ENCODE results near the gene RALGDS.

RALGDS gene

DNA sequence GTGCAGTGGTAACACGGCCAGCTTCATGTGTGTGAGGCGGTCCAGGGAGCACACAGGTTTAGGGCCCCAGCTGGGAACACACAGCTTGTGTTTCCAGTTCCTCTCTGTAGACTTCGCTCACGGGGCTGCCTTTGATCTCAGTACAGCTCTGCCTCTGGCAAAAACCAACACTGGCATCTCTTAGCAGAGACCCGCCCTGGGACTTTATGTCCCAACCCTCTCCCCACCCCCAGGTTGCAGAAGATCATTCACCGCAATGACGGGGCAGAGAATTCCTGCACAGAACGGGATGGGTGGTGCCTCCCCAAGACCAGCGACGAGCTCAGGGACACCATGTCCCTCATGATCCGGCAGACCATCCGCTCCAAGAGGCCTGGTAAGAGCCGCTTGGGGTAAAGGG is 64.5 kb downstream of the RALGDS start:
- no peak for DNase-seq (ENCODE audit: low read depth in 4 of 4, low spot score in 1 of 4)

- DNase-seq (ENCODE audit: low read depth in 4 of 4, low spot score in 1 of 4): no peak
Measured at GRCh38 chr9:133055788-133056420, 65.1 kb downstream of the RALGDS start.

DNA sequence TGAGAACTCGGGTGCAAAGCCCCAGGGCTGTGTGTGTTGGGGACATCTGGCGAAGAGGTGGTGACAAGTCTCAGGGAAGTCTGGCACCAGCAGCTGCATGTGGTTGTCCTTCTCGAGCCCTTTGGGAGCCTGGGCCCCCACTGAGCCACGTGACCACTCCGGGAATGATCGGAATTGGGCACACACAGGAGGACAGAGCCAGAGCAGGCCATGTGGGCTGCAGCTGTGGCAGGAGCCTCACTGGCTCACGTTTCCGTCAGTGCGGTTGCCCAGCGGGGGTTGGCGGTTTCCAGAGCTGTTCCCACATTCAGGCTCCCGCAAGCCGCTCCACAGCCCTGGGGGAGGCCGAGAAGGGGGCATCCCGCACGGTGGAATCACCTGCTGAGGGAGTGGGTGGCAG is 66.1 kb downstream of the RALGDS start:
- no peak for DNase-seq (ENCODE audit: low read depth in 4 of 4, low spot score in 1 of 4)

DNA sequence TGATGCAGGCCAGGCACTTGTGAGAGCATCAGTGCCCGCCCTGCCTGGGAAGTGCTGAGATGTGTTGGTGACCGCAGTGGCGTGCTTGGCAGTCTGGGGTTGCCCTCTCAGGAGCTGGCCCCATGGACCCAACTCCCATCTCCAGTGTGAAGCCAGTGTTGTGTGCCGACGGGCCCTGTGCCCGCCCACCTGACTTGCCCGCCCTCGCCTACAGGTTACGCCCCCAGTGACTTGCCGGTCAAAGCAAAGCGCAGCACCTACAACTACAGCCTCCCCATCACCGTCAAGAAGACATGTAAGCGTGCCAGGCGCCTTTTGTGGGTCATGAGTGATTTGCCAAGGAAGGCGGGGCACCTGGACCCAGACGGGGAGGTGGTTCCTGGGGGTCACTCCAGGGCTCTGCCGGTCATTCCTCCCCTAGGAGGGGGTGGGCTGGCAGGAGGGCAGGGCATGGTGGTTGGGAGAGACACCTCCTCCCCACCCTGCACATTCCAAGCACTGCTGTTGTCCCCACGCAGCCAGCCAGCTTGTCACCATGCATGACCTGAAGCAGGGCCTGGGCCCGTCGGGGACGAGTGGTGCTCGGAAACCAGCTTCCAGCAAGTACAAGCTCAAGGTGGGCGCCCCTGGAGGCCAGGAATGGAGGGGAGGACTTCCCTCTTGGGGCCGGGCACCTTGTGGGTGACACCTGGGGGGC is 66.7 kb downstream of the RALGDS start:
- DNase-seq (ENCODE audit: low read depth in 4 of 4, low spot score in 1 of 4): no peak

DNA sequence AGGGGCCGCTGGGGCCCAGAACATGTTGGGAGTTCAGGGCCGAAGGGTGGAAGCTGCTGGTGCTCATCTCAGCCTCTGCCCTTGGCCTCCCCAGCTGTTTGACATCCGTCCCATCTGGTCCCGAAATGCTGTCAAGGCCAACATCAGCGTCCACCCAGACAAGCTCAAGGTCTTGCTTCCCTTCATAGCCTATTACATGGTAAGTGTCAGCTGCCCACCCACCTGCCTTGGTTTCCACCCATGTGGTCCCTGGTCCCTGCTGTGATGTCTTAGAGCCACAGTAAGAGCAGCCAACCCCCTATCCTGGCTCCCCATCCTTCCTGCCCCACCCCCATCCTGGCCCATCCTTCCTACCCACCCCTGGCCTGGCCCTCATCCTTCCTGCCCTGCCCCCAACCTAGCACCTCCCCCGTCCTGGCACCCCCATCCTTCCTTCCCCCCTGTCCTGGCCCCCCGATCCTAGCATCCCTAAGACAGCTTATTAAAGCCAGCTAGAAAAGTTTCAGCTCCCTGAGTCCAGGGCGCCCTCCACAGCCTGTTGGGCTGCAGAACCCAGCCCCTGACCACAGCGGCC is 69.0 kb downstream of the RALGDS start:
- no peak for DNase-seq (ENCODE audit: low read depth in 4 of 4, low spot score in 1 of 4)

- no peak for DNase-seq (ENCODE audit: low read depth in 4 of 4, low spot score in 1 of 4)
Measured at GRCh38 chr9:133051281-133051900, 69.6 kb downstream of the RALGDS start.

- DNase-seq (ENCODE audit: low read depth in 4 of 4, low spot score in 1 of 4): no peak
Measured at GRCh38 chr9:133050781-133051180, 70.3 kb downstream of the RALGDS start.

GRCh38 chr9:133050142-133050541 is 70.9 kb downstream of the RALGDS start:
- no peak for DNase-seq (ENCODE audit: low read depth in 4 of 4, low spot score in 1 of 4)

DNA sequence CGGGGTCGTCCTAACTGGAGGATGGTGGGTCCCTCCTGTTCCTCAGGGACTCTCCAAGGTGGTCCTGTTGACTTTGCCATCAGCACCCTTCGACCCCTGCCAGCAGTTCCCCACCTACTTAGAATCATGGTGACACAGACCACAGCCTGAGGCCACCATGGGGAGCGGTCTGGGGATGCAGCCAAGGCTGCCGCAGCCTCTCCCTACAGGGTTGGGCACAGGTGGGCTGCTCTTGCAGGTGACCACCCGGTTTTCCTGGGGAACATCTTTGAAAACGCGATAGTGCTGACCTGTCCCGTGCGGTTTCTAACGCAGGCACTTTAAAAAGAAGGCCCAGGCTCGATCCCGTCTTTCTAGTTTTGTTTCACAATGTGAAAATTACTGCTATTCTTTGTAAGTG is 72.0 kb downstream of the RALGDS start:
- no peak for DNase-seq (ENCODE audit: low read depth in 4 of 4, low spot score in 1 of 4)

- no peak for DNase-seq (ENCODE audit: low read depth in 4 of 4, low spot score in 1 of 4)
Measured at GRCh38 chr9:133048595-133048994, 72.4 kb downstream of the RALGDS start.

Data from stimulated activated CD4-positive, alpha-beta T cell treated with anti-CD3 and anti-CD28 coated beads, Interleukin-1b, Interleukin-23, amount 100 ng/mL, for 24 hours (primary cell).